ENCODE data around the gene UXS1. TPM values are rescaled to one million over a fixed set of nuclear protein-coding genes. Genes with fewer than 3 reads are reported as not detected.

The UXS1 gene
- polyA plus RNA-seq, 1 of the 3 experiments (the other 2 are of a cell fraction): 55.9 TPM

DNA sequence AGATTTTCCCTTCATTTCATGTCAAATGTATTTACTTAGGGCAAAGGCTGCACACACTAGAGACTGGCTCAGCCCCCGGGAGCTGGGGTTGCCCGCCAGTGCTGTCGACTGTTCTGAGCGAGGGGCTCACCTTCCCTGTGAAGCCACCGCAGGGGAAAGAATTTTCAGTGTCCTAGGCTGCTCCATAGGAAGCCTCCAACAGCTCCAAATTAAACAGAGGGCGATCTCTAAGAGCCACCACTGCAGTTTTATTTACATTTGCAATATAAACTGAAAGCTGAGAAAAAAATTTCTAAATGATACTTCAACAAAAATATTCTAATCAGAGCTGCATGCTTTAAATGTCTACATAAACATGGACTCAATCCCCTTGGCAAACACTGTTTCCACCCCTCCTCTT, 54.0 kb downstream of the UXS1 start:
- H3K9ac ChIP-seq: no peak overlapping the region
- no peak for DNase-seq
- POLR2A ChIA-PET: no interaction called here
- no peak overlapping the region for H3K4me2 ChIP-seq
- H3K4me3 ChIP-seq (ENCODE audit: low read depth in 2 of 2, low read length in 1 of 2): no peak overlapping the region
- H4K20me1 ChIP-seq (ENCODE audit: insufficient read depth): no peaks in the 10 kb centered on the region
- H2AFZ ChIP-seq (ENCODE audit: low read depth): no peak overlapping the region
- CTCF ChIA-PET: no interaction called here
- no peak for TF ChIP-seq SMC3 (IDR thresholded peaks at IDR 0.05; ENCODE audit: low read depth, low read length)
- TF ChIP-seq, protein P1, sequence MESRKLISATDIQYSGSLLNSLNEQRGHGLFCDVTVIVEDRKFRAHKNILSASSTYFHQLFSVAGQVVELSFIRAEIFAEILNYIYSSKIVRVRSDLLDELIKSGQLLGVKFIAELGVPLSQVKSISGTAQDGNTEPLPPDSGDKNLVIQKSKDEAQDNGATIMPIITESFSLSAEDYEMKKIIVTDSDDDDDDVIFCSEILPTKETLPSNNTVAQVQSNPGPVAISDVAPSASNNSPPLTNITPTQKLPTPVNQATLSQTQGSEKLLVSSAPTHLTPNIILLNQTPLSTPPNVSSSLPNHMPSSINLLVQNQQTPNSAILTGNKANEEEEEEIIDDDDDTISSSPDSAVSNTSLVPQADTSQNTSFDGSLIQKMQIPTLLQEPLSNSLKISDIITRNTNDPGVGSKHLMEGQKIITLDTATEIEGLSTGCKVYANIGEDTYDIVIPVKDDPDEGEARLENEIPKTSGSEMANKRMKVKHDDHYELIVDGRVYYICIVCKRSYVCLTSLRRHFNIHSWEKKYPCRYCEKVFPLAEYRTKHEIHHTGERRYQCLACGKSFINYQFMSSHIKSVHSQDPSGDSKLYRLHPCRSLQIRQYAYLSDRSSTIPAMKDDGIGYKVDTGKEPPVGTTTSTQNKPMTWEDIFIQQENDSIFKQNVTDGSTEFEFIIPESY (IDR thresholded peaks at IDR 0.05; ENCODE audit: borderline replicate concordance, low read depth): no peak
- TF ChIP-seq ELF1 (IDR thresholded peaks at IDR 0.05): no peak
- TF ChIP-seq RCOR1 (IDR thresholded peaks at IDR 0.05; ENCODE audit: low read length): no peak
- no peak for TF ChIP-seq RFX5 (IDR thresholded peaks at IDR 0.05; ENCODE audit: low read length)
- no peak for TF ChIP-seq YY1 (IDR thresholded peaks at IDR 0.05; ENCODE audit: low read depth)
- TF ChIP-seq TEAD4 (IDR thresholded peaks at IDR 0.05; ENCODE audit: borderline replicate concordance, insufficient read depth): no peak
- TF ChIP-seq, protein P2, sequence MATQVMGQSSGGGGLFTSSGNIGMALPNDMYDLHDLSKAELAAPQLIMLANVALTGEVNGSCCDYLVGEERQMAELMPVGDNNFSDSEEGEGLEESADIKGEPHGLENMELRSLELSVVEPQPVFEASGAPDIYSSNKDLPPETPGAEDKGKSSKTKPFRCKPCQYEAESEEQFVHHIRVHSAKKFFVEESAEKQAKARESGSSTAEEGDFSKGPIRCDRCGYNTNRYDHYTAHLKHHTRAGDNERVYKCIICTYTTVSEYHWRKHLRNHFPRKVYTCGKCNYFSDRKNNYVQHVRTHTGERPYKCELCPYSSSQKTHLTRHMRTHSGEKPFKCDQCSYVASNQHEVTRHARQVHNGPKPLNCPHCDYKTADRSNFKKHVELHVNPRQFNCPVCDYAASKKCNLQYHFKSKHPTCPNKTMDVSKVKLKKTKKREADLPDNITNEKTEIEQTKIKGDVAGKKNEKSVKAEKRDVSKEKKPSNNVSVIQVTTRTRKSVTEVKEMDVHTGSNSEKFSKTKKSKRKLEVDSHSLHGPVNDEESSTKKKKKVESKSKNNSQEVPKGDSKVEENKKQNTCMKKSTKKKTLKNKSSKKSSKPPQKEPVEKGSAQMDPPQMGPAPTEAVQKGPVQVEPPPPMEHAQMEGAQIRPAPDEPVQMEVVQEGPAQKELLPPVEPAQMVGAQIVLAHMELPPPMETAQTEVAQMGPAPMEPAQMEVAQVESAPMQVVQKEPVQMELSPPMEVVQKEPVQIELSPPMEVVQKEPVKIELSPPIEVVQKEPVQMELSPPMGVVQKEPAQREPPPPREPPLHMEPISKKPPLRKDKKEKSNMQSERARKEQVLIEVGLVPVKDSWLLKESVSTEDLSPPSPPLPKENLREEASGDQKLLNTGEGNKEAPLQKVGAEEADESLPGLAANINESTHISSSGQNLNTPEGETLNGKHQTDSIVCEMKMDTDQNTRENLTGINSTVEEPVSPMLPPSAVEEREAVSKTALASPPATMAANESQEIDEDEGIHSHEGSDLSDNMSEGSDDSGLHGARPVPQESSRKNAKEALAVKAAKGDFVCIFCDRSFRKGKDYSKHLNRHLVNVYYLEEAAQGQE (IDR thresholded peaks at IDR 0.05; ENCODE audit: low read depth, low read length): no peak
- TF ChIP-seq FOSL2 (IDR thresholded peaks at IDR 0.05; ENCODE audit: borderline replicate concordance, low read depth): no peak
- TF ChIP-seq, protein P3, sequence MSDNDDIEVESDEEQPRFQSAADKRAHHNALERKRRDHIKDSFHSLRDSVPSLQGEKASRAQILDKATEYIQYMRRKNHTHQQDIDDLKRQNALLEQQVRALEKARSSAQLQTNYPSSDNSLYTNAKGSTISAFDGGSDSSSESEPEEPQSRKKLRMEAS (IDR thresholded peaks at IDR 0.05; ENCODE audit: low read depth): no peak
- TF ChIP-seq, protein P4, sequence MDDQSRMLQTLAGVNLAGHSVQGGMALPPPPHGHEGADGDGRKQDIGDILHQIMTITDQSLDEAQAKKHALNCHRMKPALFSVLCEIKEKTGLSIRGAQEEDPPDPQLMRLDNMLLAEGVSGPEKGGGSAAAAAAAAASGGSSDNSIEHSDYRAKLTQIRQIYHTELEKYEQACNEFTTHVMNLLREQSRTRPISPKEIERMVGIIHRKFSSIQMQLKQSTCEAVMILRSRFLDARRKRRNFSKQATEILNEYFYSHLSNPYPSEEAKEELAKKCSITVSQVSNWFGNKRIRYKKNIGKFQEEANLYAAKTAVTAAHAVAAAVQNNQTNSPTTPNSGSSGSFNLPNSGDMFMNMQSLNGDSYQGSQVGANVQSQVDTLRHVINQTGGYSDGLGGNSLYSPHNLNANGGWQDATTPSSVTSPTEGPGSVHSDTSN (IDR thresholded peaks at IDR 0.05): no peak
- no peak for TF ChIP-seq RXRA (IDR thresholded peaks at IDR 0.05; ENCODE audit: borderline replicate concordance, low read depth)
- TF ChIP-seq EP300 (IDR thresholded peaks at IDR 0.05; ENCODE audit: borderline replicate concordance in 1 of 2, low read depth in 1 of 2, low read length in 1 of 2): no peak
- TF ChIP-seq, protein P5, sequence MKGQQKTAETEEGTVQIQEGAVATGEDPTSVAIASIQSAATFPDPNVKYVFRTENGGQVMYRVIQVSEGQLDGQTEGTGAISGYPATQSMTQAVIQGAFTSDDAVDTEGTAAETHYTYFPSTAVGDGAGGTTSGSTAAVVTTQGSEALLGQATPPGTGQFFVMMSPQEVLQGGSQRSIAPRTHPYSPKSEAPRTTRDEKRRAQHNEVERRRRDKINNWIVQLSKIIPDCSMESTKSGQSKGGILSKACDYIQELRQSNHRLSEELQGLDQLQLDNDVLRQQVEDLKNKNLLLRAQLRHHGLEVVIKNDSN (IDR thresholded peaks at IDR 0.05; ENCODE audit: borderline replicate concordance, low read depth): no peak
- TF ChIP-seq JUND (IDR thresholded peaks at IDR 0.05): no peak
- no peaks in the 10 kb centered on the region for H3F3A ChIP-seq (replicated peaks; ENCODE audit: insufficient read depth)
- H3K79me2 ChIP-seq (ENCODE audit: insufficient read depth): no peaks in the 10 kb centered on the region
- no peaks in the 10 kb centered on the region for H3K9me2 ChIP-seq
- no peaks in the 10 kb centered on the region; a peak in 1 of 4 replicates for H3K4me1 ChIP-seq (ENCODE audit: control insufficient read depth in 1 of 2, insufficient read depth in 2 of 2, low read depth in 1 of 2, low read length in 1 of 2)
- no peaks in the 10 kb centered on the region for H3K27me3 ChIP-seq (ENCODE audit: insufficient read depth)
- 98% methylated on average over 6 of the region's 6 CpGs for whole genome bisulfite sequencing (ENCODE audit: low lambda C conversion rate)
- H3K9me3 ChIP-seq: no peaks in the 10 kb centered on the region
- H3K27ac ChIP-seq (ENCODE audit: low read depth in 2 of 2, low read length in 1 of 2): no peak overlapping the region
- H3K36me3 ChIP-seq (replicated peaks in 1 of 2; ENCODE audit: control insufficient read depth in 1 of 2, insufficient read depth in 2 of 2, low read length in 1 of 2): no peaks in the 10 kb centered on the region
